Measurements from ENCODE around the gene HOXD4.

- TF ChIP-seq, protein P1, sequence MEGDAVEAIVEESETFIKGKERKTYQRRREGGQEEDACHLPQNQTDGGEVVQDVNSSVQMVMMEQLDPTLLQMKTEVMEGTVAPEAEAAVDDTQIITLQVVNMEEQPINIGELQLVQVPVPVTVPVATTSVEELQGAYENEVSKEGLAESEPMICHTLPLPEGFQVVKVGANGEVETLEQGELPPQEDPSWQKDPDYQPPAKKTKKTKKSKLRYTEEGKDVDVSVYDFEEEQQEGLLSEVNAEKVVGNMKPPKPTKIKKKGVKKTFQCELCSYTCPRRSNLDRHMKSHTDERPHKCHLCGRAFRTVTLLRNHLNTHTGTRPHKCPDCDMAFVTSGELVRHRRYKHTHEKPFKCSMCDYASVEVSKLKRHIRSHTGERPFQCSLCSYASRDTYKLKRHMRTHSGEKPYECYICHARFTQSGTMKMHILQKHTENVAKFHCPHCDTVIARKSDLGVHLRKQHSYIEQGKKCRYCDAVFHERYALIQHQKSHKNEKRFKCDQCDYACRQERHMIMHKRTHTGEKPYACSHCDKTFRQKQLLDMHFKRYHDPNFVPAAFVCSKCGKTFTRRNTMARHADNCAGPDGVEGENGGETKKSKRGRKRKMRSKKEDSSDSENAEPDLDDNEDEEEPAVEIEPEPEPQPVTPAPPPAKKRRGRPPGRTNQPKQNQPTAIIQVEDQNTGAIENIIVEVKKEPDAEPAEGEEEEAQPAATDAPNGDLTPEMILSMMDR (IDR thresholded peaks at IDR 0.05) = no peak
- TF ChIP-seq POLR2A (IDR thresholded peaks at IDR 0.05) = no peak
These were observed 12.8 kb upstream of the HOXD4 start for GRCh38 chr2:176138526-176138922.

All from Peyer's patch (tissue), 4 donors.